Erythroblast (primary cell): ENCODE results near the gene B4GALNT3.

Experiments used
- GATA1 ChIP-seq: IDR thresholded peaks from 2 replicates; pipeline ENCODE4 v1.6.1; 2011; ENCODE audit warnings: low read depth, mild to moderate bottlenecking, control low read depth, low read length, moderate library complexity
- POLR2A ChIP-seq: IDR thresholded peaks from 2 replicates; pipeline ENCODE4 v1.6.1; 2011; ENCODE audit warnings: mild to moderate bottlenecking, low read length

GRCh38 chr12:604956-605355 is 145.2 kb downstream of the B4GALNT3 start:
- TF ChIP-seq POLR2A, result no peak
- no peak for TF ChIP-seq GATA1
